DMS114 treated with DMSO at 0.1 percent for 48 hours (cell line): ENCODE data around the gene FAT2.

Experiments
- DNase-seq: peaks from one replicate; lab custom pipeline; 2025; ENCODE audit not compliant: unreplicated experiment; lab: John Stamatoyannopoulos, UW

Gene FAT2

GRCh38 chr5:151591144-151591819, at the start of gene FAT2:
TSS of gene FAT2 (minus strand) at chr5:151591331. CDS start at chr5:151568931, 22,400 bp downstream.
- DNase-seq: no peak

- no peak for DNase-seq
Measured at GRCh38 chr5:151638619-151639018, 47.5 kb upstream of the FAT2 start.

GRCh38 chr5:151637676-151638075, 46.5 kb upstream of the FAT2 start:
- DNase-seq: no peak

- DNase-seq: no peak
Measured at GRCh38 chr5:151633892-151634291, 42.8 kb upstream of the FAT2 start.

- no peak for DNase-seq
Measured at GRCh38 chr5:151632941-151633340, 41.8 kb upstream of the FAT2 start.

- no peak for DNase-seq
Measured at GRCh38 chr5:151632524-151632923, 41.4 kb upstream of the FAT2 start.

GRCh38 chr5:151631941-151632340, 40.8 kb upstream of the FAT2 start:
- DNase-seq: no peak

- no peak for DNase-seq
Measured at GRCh38 chr5:151630088-151630487, 39.0 kb upstream of the FAT2 start.

- no peak for DNase-seq
Measured at GRCh38 chr5:151628112-151628823, 37.1 kb upstream of the FAT2 start.

- DNase-seq: no peak
Measured at GRCh38 chr5:151627650-151628049, 36.5 kb upstream of the FAT2 start.

- DNase-seq: no peak
Measured at GRCh38 chr5:151625285-151625684, 34.2 kb upstream of the FAT2 start.

GRCh38 chr5:151624476-151624875, 33.3 kb upstream of the FAT2 start:
- DNase-seq: no peak

- DNase-seq: no peak
Measured at GRCh38 chr5:151622367-151623088, 31.4 kb upstream of the FAT2 start.

GRCh38 chr5:151620461-151620840, 29.3 kb upstream of the FAT2 start:
- no peak for DNase-seq

- DNase-seq: no peak
Measured at GRCh38 chr5:151619812-151620460, 28.8 kb upstream of the FAT2 start.

GRCh38 chr5:151618907-151619306, 27.8 kb upstream of the FAT2 start:
- no peak for DNase-seq

- no peak for DNase-seq
Measured at GRCh38 chr5:151617841-151618710, 26.9 kb upstream of the FAT2 start.

- no peak for DNase-seq
Measured at GRCh38 chr5:151617383-151617840, 26.3 kb upstream of the FAT2 start.

GRCh38 chr5:151615431-151615830, 24.3 kb upstream of the FAT2 start:
- DNase-seq: no peak

GRCh38 chr5:151614565-151614964, 23.4 kb upstream of the FAT2 start:
- DNase-seq: no peak
